ENCODE data around the gene ERVFRD-1.

DNA sequence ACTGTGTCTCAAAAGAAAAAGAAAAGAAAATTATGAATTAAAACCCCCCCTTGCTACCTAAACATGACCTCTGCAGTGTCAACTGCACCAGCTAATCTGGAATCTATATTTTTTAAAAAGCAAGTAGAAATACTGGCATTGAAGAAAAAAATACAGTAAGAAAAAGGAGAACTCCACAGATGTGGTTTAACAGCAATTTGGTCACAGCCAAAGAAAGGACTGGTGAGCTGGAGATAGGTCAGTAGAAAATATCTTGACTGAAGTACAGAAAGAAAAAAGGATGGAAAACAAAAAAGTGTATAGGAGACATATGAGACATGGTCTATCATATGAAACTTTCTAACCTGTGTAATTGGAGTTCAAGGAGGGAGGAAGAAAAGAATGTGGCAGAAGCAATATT, 44.1 kb upstream of the ERVFRD-1 start:
- TF ChIP-seq TAF1 (IDR thresholded peaks at IDR 0.05; ENCODE audit: low read depth, low read length): no peak
- TF ChIP-seq POLR2A (IDR thresholded peaks at IDR 0.05; ENCODE audit: low read depth, low read length): no peak

Measured in GM12891 (cell line).